Lung (tissue), 12 donors: ENCODE measurements around the gene SIDT2. TPM values are rescaled to one million over a fixed set of nuclear protein-coding genes. Genes with fewer than 3 reads are reported as not detected.
A peak's percentile ranks its signal among the peaks of the same experiment; 100 is the strongest.

Source experiments
- ATAC-seq: fragments of 200-7000 bp; cut with Tn5 transposase; one replicate; pipeline ENCODE4 v1.9.1; 2020; ENCODE audit warnings: moderate number of reproducible peaks; ENCODE audit not compliant: insufficient read depth, low FRiP score
- DNase-seq, 3 donors: peaks; one replicate each; pipeline ENCODE4 v3.0.0-alpha.2; 2013 to 2017
- H3K27ac ChIP-seq, 2 donors: one replicate each; pipeline ENCODE4 v1.5.1; 2013; ENCODE audit warnings: mild to moderate bottlenecking in 2 of 2, moderate library complexity in 2 of 2, control low read depth in 1 of 2, inconsistent platforms in 1 of 2, low read depth in 1 of 2, low read length in 1 of 2
- H3K27me3 ChIP-seq, 3 donors: one replicate each; pipeline ENCODE4 v1.5.1; 2013; ENCODE audit warnings: low read length in 2 of 3; ENCODE audit not compliant: control insufficient read depth in 3 of 3, insufficient read depth in 3 of 3
- H3K36me3 ChIP-seq, 4 donors: one replicate each; pipeline ENCODE4 v1.5.1; 2013; ENCODE audit warnings: low read length in 4 of 4, mild to moderate bottlenecking in 1 of 4, moderate library complexity in 1 of 4; ENCODE audit not compliant: control insufficient read depth in 4 of 4, insufficient read depth in 4 of 4
- H3K4me1 ChIP-seq, 5 donors: one replicate each; pipeline ENCODE4 v1.5.1; 2013; ENCODE audit warnings: low read length in 5 of 5, mild to moderate bottlenecking in 2 of 5, moderate library complexity in 1 of 5; ENCODE audit not compliant: control insufficient read depth in 5 of 5, insufficient read depth in 5 of 5
- H3K4me3 ChIP-seq: one replicate; pipeline ENCODE4 v1.5.1; 2013; ENCODE audit warnings: mild to moderate bottlenecking, control low read depth, moderate library complexity
- H3K9ac ChIP-seq, 2 donors: one replicate each; pipeline ENCODE4 v1.5.1; 2013; ENCODE audit warnings: low read length in 2 of 2, control low read depth in 1 of 2; ENCODE audit not compliant: insufficient read depth in 1 of 2
- H3K9me3 ChIP-seq, 4 donors: one replicate each; pipeline ENCODE4 v1.5.1; 2013; ENCODE audit warnings: low read length in 3 of 4, mild to moderate bottlenecking in 1 of 4, moderate library complexity in 1 of 4; ENCODE audit not compliant: control insufficient read depth in 4 of 4, insufficient read depth in 3 of 4
- CTCF ChIP-seq: IDR thresholded peaks from 2 replicates; pipeline ENCODE4 v1.5.1; 2012; ENCODE audit warnings: mild to moderate bottlenecking; ENCODE audit errors: control extremely low read depth, extremely low read depth
- WGBS, 2 donors: extraction: QIAGEN DNeasy Blood & Tissue Kit; methylation state at CpG; one replicate each; pipeline ENCODE4 v1.1.7; 2013; 5-methylcytosine and 5-hydroxymethylcytosine counted together
- polyA plus RNA-seq, 2 donors: library from polyadenylated mRNA; stranded (reverse); fragments of 200-250 nt; gene quantifications; one replicate each; pipeline ENCODE4 v1.2.1, GENCODE V29; 2013
- total RNA-seq, 2 donors: library from RNA; depleted of rRNA in 1 of 2; stranded (reverse); fragments of >200 nt in 1 of 2; gene quantifications; one replicate each; pipeline ENCODE4 v1.2.1, GENCODE V29; 2014 to 2021
- donor health status: control.
- donor health status: control.
- donor health status: Bipolar disorder and iron deficiency.
- donor health status: healthy.
- donor health status: DM: yes; HTN: yes; CAD: no.

The SIDT2 gene
- total and polyA plus RNA-seq, 4 donors, result 25.4 to 84.8 (median 38.4) TPM

GRCh38 chr11:117170210-117170609 is 8.3 kb upstream of the SIDT2 start:
- Histone ChIP-seq H3K27me3 (no peaks in the 10 kb centered on the region), H3K27ac (no peak overlapping the region), H3K4me1 (peaks cover 0 to 15% (median 0%) of the 10 kb centered on the region in 5 donors), H3K9me3 (no peaks in the 10 kb centered on the region), H3K4me3 (no peak overlapping the region), H3K36me3 (peaks cover 0 to 22% (median 14%) of the 10 kb centered on the region in 4 donors), H3K9ac (no peak overlapping the region)
- DNase-seq, result no peak
- TF ChIP-seq CTCF, result no peak
- ATAC-seq, result no peak
- WGBS, 2 donors, result 85 to 93% methylated on average over 9 of the region's 9 CpGs

- no peak for TF ChIP-seq CTCF
- WGBS, 2 donors, result 98 to 99% methylated on average over 2 of the region's 2 CpGs
- Histone ChIP-seq H3K9ac (no peak overlapping the region), H3K4me3 (no peak overlapping the region), H3K27ac (peak overlapping the region in 1 of 2 donors; percentile 29), H3K36me3 (peaks cover 0 to 18% (median 10%) of the 10 kb centered on the region in 4 donors), H3K9me3 (no peaks in the 10 kb centered on the region), H3K4me1 (peaks cover 0 to 15% (median 0%) of the 10 kb centered on the region in 5 donors), H3K27me3 (no peaks in the 10 kb centered on the region)
- DNase-seq (no peak), ATAC-seq (no peak)
Measured at GRCh38 chr11:117171007-117171403, 7.5 kb upstream of the SIDT2 start.

- Histone ChIP-seq H3K27ac (peak overlapping the region in 1 of 2 donors; percentile 29), H3K27me3 (no peaks in the 10 kb centered on the region), H3K4me1 (peaks cover 0 to 15% (median 0%) of the 10 kb centered on the region in 5 donors), H3K9me3 (no peaks in the 10 kb centered on the region), H3K4me3 (no peak overlapping the region), H3K9ac (no peak overlapping the region), H3K36me3 (peaks cover 0 to 14% (median 9%) of the 10 kb centered on the region in 4 donors)
- no peak for TF ChIP-seq CTCF
- DNase-seq (no peak), ATAC-seq (no peak)
- whole genome bisulfite sequencing, 2 donors, result 83 to 91% methylated on average over 14 of the region's 14 CpGs
Measured at GRCh38 chr11:117171404-117172061, 7.0 kb upstream of the SIDT2 start.
